HG02623 (cell line): ENCODE data around the gene TRAF3IP1.

Experiments used
- ATAC-seq: cut with Tn5 transposase; IDR thresholded peaks from one replicate; pipeline ENCODE4 v1.9.1; 2021; ENCODE audit warnings: moderate library complexity; ENCODE audit not compliant: unreplicated experiment

TRAF3IP1 gene

DNA sequence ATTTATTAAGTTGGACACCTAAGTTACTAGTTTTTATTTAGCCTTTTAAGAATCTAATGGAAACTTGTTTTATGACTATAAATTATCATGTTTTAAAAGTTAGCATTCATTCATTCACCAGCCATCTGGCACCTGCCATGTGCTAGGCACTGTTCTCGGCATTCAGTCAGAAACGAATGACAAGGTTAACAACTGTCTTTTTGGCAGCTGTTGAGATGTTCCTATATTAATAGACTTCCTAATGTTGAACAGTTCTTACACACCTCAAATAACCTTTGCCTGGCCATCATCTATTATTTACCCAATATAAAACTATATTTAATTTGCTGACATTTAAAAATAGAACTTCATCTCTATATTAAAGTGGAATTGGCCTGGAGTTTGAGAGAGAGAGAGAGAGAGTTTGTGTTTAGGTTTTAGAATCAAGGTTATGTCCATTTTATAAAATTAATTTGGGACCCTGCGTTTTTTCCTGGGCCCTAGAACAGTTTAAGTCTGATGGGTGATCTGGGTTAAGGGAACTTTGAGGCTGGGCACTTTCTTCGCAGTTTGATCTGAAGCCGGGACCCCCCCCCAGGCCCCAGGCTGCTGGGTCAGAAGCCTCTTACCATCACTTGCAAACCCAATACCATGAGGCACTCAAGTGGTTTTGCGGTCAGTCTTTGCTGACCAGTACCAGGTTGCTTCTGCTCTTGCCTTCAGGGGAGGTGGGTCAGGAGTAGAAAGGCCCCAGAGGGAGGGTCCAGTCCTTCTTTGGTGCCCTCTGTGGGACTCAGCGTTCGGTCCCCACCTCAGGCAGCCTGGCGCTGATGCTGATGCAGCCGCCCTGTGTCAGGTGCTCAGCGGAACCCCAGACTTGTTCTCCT, 58.1 kb downstream of the TRAF3IP1 start:
- ATAC-seq = no peak

DNA sequence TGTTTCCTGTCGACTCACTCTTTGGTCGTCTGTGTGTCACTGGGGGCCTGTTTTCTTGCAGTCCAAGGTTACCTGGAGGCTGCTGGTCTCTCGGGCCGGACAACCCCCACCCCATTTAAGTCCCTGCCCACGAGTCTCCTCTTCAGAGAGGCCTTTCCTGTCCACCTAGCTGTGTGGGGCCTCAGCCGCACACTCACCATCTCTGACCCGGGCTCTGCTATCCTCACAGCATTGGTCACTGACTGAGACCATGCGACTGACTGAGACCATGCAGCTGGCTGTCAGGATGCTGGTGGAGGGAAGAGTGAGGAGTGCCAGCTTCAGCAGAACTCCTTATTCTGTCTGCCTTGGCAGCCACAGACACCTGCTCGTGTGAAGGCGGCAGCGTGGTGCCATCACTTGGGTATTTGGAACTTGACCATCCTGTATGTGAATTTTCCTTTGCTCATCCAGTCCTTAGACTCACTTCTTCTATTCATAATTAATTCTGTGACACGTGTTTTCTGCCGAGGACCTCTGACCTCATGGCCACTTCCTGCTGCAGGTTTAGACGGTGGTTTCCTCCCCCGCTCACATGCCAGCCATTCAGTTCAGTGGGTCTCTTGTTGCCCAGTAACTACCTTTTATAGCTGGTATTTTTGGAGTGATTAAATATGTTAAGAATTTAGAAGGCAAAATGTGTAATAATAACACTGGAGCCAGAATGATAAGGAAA, 58.9 kb downstream of the TRAF3IP1 start:
- ATAC-seq = no peak

DNA sequence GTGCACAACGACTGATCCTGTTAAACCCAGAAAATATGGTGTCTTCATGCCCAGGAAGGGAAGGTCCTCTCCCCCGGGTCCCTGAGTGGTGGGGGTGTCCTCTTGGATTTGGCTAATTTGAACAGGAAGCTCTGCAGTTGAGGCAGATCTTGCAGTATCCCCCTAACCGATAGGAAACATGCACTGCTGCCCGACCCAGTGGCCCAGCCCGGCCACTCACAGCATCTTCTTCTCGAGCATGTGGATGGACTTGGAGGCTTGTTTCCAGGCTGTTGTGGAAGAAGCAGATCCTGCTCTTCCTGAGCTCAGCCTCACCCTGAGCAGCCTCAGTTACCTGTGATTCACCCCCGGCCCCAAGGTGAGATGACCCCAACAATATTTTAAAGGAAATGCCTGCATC, 60.0 kb downstream of the TRAF3IP1 start:
- no peak for ATAC-seq

DNA sequence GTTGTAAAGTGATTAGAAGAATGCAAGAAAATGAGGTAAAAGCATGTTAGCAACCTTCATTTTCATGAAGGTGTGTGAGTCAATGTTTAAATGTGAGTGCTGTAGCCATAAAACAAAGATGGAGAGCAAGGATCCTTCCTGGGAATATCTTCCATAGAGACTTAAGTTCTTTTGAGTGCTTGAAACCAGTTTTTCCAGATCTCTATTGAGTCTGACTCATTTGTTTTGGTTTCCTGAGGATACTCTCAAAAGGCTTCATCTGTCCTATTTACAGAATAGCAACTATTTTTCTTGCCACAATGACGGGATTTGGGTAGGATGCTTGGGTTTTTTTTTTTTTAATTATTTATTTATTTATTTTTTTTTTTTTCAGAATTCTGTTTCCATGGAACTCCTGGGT, 60.5 kb downstream of the TRAF3IP1 start:
- no peak for ATAC-seq

DNA sequence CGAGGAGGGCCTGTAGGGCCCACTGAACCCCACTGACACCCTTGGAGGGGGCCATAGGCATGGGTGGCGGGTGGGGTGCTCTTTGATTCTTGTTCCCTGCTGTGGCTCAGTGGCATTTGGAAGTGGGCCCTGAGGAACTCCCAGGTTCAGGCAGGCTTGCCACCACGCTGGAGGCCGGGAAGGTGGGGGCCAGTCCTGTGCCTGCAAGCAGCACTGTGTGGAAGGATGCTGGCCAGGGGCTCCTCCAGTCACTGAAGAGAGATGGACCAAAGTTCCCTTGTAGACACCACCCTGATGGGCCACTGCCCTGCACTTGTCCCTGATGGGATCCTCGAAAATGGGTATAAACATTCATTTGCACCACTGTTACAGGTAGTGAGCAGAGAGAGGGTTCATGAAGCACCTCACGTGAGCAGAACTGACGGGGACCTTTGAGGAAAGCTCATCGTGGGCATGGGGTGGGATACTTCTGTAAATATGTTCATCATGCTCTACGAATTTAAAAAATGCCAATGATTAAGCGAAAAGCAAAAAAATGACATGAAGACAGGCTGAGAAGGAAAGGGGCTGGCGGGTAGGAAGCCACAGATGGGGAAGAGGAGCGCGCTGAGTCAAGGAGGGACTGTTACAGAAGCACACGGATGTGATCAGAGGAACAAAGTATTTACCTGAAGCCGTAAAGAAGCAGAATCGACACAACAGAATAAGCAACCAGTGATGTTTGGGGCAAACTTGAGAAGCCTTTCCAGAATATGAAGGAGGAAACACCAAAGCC, 61.2 kb downstream of the TRAF3IP1 start:
- ATAC-seq = no peak

DNA sequence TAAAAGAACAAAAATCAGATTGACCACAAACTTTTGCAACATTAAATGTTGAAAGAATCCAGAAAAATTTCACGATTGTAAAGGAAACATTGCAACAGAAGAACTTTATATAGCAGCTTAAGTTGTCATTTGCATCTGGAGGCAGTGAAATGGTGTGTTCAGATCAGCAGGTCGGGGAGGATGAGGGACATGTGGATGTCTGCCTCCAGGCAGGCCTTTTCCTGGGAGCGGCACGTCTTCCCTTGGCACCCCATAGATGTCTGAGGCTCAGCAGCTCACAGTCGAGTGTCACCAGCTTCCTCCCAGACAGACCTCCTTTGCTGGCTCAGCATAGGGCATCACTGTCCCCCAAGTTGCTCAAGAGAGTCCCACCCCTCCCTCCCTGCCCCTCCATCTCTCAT, 62.1 kb downstream of the TRAF3IP1 start:
- no peak for ATAC-seq

DNA sequence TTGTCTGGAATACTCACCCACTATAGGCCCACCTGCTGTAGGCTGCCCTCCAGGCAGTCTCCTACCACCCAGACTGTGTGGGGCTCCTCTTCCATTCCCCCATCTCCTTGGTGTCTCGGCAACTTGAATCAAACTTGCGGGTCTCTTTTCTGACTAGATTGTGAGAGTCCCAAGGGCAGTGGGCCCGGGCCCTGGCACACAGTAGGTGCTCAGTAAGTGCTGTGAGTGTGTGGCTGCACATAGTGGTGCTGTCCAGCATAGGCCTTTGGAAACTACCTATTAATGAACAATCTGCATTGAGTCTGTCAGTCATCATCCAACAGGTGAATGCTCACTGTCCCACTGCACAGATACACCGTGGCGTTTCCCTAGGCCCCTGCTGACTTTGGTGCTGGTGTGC, 62.8 kb downstream of the TRAF3IP1 start:
- no peak for ATAC-seq

DNA sequence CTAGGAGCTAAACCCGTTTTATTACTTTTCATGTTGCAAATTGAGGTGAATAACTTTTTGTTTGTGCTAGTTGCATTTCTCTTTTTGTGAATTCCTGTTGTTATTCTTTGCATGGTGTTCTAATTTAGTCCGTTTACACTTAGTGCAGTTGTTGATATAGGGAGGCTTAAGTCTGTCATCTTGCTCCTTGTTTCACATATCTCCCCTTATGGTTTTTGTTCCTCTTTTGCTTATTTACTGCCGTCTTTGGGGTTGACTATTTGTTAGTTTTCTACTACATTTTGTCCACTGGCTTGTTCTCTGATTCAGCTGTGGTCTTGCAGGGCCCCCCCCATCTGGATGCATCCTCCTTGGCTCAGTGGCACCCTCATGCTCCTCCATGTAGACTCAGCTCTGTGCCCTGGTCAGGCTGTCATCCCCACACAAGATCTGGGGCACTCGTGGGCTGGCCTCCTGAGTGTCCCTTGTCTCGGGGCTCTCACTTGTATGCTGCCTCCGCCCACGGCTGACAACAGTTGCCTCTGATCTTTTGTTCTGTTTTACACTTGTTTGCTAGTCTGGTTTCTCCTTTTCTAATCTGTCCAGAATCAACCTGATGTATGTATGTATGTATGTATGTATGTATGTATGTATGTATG, 63.5 kb downstream of the TRAF3IP1 start:
- no peak for ATAC-seq

DNA sequence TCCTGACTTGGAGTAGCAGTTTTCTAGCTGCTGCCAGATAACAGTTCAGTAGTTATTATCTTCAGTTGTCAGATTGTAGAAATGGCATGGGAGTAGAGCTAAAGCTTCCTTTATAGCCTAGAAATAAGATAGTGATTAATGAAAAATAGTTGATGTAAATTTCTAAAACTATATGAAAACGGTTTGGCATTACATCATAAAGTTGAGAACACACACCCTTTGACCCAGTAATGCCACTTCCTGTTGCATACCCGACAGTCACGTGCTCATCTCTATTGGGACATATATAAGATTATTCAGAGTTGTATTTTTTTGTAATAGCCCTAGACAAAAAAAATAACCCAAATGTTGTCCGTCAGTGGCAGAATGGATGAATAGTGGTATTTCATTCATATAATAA, 67.0 kb downstream of the TRAF3IP1 start:
- no peak for ATAC-seq

DNA sequence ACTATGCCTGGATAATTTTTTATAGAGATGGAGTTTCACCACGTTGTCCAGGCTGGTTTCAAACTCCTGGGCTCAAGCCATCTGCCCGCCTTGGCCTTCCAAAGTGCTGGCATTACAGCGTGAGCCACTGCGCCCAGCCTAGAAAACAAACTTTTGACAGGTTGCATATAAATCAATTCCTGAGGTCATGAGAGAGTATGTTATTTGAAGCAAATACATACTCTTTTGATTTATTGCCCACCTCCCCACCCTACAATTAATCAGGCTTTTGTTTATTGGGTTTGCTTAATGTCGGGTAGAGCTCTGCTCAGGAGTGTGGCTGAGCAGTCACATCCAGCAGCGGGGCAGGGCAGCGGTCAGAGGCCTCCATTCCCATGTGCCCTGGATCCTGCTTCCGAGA, 68.5 kb downstream of the TRAF3IP1 start:
- no peak for ATAC-seq

DNA sequence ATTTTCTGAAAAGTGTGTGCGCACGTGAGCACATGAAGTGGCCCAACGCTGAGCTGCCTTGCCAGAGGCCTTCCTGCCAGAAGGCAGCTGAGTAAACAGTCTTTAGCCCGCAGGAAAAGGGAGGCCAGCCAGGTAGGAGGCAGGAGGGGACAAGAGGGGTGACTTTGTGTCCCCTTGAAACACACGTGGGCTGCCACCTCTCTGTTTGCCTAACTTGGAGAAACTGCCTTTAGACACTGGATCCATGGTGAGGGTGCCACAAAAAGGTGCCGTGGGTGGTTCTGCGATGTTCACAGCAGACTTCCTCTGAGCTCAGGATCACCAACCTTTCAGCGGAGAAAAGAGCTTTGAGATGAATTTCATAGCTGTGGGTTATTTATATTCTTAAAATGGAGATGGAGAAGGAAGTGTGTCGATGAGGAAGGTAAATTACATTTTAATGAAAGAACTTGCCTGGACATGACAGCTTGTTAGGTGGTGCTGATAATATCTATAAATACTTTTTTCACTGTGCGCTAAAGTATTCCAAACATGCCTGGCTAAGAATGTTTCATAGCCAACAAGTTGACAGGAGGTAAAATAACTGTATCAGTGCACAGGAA, 69.8 kb downstream of the TRAF3IP1 start:
- no peak for ATAC-seq

DNA sequence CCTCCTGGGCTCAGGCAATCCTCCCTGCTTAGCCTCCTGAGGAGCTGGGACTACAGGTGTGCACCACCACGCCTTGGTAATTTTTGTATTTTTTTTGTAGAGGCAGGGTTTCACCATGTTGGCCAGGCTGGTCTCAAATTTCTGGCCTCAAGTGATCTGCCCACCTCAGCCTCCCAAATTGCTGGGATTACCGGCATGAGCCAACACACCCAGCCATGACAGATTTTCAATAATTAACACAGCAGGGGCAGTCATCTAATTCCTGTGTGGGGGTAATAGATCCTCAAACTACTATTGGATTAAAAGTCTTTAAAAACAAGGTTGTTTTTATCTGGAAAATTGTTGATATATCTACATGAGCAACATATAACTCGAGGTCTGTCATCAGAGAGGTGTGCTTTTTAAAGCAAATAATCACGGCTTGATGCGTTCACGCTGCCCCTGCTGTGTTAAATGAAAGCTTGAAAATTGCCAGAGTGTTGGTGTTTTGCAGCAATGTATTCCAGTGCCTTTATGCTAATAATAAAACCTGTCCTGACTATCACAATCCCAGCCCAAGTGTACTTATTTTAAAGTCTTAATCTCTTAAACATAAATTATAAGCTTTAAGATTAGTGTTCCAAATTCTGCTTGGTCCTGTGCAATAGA, 70.8 kb downstream of the TRAF3IP1 start:
- ATAC-seq = no peak

DNA sequence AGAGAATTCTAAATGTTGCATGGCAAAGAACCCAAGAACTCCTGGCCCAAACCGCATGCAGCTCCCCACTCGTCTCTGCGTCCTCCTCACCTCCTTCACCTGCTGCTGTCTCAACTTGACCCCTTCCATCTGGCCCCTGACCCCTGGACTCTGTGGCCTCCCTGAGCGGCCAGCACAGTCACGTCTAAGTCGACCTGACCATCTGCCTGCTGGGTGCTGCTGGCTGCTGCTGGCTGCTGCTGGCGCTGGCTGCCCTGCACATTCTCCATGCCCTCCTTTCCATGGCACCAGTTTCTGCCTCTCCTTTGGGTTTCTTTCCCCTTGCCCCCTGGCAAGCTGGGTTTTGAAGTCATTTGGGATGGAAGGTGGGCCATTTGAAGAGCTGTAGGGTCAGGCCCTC, 76.3 kb downstream of the TRAF3IP1 start:
- no peak for ATAC-seq

DNA sequence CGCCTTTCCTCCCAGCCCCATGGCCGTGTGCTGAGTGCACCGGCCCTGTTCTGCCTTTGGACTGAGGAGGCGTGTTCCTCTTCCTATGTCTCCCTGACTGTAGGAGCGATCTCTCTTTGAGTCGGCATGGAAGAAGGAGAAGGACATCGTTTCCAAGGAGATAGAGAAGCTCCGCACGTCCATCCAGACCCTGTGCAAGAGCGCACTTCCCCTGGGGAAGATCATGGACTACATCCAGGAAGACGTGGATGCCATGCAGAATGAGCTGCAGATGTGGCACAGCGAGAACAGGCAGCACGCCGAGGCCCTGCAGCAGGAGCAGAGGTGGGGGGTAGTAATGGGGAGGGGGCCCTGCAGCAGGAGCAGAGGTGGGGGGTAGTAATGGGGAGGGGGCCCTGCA, 77.0 kb downstream of the TRAF3IP1 start:
- no peak for ATAC-seq

DNA sequence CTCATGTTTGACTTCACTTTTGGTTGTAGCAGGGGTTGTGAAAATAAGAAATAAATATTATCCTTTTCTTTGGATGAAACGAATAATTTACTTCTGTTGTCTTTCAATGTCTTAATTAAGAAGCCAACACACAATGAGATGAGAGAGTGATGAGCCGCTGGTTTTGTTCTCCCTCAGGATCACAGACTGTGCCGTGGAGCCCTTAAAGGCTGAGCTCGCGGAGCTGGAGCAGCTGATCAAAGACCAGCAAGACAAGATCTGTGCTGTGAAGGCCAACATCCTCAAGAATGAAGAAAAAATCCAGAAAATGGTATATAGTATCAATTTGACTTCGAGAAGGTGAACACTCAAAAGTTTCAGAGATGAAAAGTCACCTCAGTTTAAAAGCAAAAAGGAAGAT, 78.3 kb downstream of the TRAF3IP1 start:
- ATAC-seq = no peak

DNA sequence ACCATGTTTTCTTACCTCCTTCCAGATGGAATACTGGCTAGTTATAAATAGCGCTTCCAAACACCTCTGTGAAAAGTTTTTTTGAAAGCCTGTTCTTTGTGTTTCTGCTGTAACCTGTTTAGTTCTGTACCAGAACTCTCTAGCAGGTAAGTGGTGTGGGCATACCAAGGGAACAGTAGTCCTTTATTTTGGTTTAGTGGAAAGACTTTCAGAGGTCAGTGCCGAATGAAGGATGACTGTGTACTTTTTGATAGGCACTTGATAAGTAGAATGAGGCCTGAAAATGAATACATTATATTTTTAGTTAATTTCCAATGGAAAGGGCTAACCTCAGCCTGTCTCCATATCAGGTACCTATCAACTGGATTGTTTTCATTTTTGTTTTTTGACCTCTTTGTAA, 78.8 kb downstream of the TRAF3IP1 start:
- no peak for ATAC-seq

DNA sequence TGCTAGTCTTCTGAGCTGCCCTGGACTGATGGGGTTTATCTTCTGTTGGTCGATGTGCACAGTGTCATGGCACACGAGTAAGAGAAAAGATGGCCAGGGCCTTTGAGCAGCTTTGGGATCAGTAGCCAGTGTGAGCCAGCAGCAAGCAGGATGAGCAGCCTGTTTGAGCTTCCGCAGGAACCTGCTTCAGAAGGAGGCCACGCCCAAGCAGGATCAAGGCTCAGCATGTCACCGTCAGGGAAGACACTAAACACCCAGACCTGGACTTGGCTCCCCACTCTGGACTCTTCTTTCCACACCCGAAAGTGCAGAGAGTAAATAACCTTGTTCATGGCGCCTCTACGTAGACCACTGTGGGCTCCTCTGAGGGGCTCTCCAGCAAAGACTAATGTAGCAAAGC, 81.2 kb downstream of the TRAF3IP1 start:
- no peak for ATAC-seq

DNA sequence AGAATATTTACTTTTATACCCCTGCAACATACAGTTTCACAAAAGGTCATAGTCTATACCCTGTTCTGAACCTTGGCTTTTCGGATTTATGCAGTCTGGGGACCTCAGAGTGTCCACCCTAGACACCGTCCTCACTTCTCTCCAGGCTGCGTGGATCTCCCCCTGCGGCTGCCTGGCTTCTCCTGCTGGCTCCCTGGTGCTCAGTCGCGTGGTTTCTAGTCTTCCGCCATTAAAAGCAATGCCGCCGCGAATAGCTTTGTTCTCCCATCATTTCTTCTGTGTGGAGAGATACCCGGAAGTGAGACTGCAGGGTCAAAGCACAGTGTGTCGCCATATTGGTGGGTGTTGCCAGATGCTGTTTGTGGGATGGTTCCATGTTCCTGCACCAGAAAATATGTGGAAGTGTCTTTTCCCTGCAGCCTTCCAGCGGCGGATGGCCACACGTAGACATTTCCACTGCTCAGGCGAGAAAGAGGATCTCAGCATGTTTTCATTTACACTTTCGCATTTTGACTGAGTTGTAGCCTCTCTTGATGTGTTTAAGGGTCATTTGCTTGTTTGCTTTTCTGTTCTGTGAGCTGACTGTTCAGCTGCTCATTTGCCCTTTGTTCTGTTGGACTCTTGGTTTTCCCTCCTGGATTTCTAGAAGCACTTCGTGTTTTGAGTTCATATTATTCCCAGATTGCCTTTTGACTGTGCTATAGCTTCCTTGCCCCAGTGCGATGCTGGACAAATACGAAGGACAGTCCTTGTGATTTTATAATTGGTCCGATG, 83.5 kb downstream of the TRAF3IP1 start:
- ATAC-seq = no peak

DNA sequence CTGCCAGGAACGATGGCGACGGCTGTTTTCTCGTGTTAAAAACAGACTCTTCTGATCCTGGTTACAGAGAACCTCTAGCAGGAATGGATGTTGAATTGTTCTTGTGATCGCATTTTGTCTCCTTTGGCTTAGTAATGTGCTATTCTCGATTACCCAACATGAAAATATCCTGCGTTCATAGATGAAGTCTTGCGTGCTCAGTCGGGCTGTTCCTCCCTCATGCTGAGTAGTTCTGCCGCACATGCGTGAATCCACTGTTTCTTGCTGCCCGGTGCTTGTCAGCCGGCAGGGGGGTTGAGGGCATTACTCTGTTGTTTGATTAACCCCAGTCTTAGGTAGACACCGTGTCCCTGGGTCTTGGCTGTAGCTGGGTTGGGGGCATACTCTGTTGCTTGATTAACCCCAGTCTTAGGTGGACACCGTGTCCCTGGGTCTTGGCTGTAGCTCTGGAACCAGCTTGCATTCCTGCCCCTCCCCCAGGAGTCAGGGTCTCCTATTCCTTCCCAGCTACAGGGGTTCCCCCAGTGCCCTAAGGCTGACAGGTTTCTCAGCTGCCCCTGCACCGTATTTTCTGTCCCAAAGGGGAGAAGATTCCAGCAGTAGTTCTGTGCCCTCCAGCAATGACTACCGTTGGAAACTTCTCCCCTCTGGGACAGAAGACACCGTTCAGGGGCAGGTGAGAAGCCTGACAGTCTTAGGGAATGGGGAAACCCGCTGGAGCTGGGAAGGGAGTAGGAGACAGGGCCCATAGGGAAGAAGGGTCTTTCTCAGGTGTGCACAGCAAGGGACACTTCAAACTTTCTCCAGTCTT, 84.3 kb downstream of the TRAF3IP1 start:
- ATAC-seq = no peak
